Erythroblast (primary cell): ENCODE results near the gene LSAMP.
A peak's percentile ranks its signal among the peaks of the same experiment; 100 is the strongest.

Source experiments
- DNase-seq, 2 experiments: peaks; one replicate each; lab custom pipeline; 2025; lab: John Stamatoyannopoulos, UW
- GATA1 ChIP-seq: IDR thresholded peaks from 2 replicates; pipeline ENCODE4 v1.6.1; 2011; ENCODE audit warnings: low read depth, mild to moderate bottlenecking, control low read depth, low read length, moderate library complexity
- POLR2A ChIP-seq: IDR thresholded peaks from 2 replicates; pipeline ENCODE4 v1.6.1; 2011; ENCODE audit warnings: mild to moderate bottlenecking, low read length

Gene LSAMP

DNA sequence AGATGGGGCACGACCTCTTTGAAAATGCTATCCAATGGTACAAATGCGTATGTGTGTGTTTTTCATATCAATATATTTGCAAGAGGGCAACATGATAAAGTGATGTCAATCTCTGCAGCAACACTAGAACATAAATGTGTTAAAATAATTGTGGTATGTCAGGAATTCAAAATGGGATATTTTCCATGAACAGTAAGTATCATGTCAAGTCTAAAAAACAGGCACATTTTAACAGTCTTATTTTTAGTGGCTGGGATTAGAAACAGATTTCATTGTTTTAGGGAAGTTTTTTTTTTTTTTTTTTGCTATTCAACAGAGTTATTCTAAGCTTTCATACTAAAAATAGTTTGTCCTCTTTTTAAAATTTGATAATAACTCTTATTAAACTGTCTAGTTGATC is 612.2 kb downstream of the LSAMP start:
- no peak for DNase-seq
- TF ChIP-seq POLR2A = no peak
- no peak for TF ChIP-seq GATA1

DNA sequence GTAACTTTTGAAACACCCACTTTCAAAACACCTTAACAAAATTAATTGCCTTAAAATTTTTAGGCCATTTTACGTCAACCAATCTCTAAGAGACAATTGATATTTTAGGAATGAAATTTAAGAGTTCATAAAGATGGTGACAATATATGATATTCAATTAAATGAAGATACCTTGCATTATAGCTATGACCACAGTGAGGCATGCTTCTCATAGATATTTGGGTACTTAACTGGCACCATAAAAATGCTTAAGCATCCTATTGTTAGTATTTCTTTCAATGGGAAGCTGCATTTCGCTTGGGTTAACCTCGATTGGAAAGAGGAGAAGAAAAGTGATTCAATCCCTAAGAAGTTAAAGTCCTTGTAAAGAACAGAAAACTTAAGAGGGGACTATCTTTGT is 613.0 kb downstream of the LSAMP start:
- TF ChIP-seq GATA1 (no peak), POLR2A (no peak)
- DNase-seq = no peak

DNA sequence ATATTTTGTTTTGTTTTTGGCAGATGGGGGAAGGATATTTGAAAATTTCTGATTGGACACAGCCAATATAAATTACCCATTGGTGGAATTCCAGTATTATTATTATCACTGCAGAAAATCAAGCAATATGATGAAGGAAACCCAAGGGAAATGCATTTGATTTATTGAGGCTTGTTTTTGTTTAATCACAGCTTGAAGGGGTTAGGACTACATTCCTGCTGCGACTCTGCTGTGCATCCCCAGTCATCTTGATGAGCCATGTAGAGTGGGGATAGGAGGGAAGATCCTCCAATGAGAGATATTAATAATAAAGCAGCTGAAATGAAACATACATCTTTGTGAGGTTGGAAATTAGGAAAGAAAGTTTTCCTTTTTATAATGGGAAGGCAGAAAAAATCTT is 613.4 kb downstream of the LSAMP start:
- DNase-seq = no peak
- TF ChIP-seq POLR2A (no peak), GATA1 (no peak)

DNA sequence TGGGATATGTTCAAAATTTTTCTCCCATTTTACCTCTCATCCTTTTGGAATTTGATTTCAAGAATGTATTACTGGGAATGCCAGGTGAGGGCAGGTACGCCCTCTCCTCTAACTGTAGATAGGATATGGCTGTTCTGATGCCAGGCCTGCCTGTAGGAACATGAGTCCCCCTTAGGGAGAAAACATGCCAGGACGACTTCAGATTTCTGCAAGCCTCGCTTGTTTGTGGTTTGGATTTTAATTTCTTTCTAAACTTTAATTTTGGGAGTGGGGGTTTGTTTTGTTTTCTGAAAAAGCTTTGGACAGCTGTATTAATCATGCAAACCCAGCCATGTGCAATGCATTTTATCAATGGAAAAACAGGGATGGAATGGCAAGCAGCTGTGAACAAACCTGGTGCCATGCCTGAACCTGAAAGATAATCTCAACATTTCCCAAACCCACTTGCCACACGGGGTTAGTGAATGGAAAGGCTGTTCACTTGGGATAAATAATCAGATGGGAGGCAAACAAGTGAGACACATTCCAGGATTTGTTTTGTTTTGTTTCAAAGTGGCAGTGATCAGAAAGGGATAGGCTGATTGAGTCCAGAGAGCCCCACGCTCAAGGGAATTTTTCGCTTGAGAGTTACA is 614.4 kb downstream of the LSAMP start:
- no peak for DNase-seq
- TF ChIP-seq GATA1 (no peak), POLR2A (no peak)

DNA sequence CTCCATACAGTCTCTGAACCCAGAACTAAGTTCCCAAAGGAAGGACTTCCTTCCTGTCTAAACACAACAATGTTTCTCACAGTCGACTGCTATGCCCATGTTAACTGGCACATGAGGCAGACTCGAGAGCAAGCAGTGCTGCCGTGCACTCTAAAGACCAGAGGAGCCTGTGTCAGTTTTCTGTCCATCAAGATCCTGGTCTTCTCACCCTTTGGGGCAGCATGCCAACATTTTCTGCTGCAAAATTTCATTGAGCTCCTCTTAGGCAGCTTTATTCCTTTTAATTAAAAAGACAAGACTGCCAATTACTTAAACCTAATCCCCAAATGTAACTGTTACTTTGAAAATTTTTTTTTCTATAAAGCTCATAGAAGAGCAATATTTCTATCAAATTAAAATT is 616.9 kb downstream of the LSAMP start:
- DNase-seq = no peak
- TF ChIP-seq GATA1 (no peak), POLR2A (no peak)

DNA sequence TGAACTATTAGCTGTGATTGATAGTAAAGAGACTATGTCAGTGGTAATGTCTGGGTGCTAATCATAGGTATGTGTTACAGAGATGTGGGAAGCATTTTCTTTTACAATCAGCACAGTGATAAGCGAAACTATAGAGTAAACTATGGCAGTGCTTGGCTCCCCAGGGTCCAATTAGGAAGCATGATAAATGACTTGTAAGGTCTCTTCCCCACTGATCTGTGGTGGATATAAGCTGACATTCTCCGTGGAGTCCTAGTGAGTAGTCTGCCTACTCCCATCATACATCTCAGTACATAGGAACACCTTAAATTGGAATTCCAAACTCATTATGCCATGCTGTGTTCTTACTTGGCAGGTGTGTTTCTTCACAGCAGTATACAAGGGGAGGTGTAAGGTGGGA is 617.8 kb downstream of the LSAMP start:
- no peak for DNase-seq
- TF ChIP-seq POLR2A (no peak), GATA1 (no peak)

DNA sequence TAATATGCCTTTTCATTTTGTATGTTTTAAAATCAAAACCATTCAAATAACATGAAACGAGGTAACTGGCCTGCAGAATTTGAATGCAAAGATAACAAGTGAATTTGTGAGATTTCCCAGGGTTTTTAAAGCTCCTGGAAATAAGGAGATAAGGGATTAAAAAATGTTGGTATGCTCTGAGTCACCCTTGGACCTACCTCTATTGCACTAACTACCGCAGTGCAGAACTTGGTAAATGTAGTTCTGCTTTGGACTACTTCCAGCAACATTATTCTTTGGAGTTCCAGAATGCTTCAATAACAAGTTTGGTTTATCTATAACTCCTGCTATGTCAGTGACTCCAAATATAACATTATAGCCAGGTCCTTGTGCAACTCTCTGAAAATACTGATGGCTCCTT is 620.2 kb downstream of the LSAMP start:
- DNase-seq = no peak
- TF ChIP-seq GATA1 (no peak), POLR2A (no peak)

DNA sequence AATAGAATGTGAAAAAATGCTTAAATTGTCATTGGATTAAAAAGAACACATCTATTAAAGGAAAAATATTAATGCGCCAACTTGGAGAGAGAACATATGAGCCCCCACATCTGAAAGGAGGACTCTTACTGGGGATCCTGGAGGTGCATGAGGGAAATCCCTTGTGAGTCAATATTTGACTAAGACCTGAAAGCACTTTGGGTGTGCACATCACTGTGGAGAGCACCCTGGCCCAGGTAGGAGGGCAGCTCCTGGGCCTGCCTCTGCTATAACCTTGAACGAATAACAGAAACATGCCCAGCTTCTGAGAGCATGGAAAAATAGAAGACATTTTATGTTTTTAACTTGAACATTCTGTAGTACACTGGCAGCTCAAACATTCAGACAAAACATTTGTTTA is 622.2 kb downstream of the LSAMP start:
- no peak for DNase-seq

DNA sequence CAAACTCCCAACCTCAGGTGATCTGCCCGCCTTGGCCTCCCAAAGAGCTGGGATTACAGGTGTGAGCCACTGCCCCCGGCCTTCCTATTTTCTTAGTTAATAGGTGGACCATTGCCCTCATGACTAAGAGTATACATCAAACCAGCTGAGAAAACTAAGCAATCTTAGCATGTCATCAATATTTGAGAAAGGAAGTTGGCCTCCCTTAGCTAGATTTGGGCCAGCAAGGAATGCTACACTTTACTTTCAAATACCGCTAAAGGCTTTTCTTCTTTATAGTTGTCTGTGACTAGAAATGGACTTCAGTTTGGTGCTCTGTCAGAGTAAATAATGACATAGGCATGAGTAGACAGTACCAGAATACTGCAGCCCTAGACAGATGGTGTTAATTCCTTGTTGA is 622.7 kb downstream of the LSAMP start:
- TF ChIP-seq GATA1 = no peak
- no peak for TF ChIP-seq POLR2A
- no peak for DNase-seq

More for the DNA sequence above, 622.2 kb downstream of the LSAMP start:
- TF ChIP-seq POLR2A = no peak
- TF ChIP-seq GATA1 = no peak

DNA sequence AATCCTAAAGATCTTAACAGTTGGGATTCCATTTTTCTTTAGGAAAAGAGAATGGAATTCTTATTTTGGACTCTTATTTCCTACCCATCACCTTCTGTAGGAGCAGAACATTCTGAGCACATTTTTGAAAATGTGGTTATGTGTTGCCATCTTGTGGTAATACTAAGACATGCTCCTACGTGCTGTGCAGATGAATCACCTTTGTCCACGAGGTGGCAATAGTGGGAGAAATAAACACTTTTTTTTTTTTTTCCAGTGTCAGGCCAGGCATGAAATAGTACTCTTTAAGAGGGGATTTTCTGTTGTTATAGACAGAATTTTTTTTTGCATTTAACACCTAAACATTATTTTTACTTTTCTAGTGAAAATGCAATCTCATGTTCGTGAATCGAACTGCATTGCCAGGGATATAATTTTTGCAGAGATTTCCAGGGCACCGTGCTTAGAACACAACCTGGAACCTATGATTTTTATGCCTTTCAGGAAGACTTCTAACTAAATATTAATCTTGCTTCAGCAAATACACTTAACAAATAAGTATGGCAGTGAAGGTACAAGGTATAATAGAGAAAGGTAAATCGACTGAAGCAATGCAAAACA is 625.4 kb downstream of the LSAMP start:
- TF ChIP-seq POLR2A (no peak), GATA1 (no peak)
- peak; percentile 74 to 83 for DNase-seq

DNA sequence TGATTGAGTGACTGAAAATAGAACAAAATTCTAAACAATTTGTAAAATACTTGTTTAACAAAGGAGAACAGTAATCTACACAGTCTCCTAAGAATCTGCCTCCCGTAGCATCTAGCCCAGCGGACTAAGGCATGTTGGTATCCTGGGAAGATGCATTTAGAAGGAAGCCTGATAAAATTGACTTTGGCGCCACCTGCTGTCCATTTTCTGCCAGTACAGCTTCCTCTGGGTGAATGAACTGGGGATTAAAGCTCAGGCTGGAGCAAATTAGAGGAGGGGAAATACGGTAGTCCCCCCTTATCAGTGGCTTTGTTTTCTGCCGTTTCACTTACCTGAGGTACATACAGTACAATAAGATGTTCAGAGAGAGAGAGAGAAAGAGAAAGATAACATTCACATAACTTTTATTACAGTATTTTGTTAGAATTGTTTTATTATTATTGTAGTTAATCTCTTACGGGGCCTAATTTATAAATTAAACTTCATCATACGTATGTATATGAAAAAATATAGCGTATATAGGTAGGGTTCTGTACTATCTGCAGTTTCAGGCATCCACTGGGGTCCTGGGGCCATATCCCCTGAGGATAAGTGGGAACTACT is 630.4 kb downstream of the LSAMP start:
- DNase-seq = peak; percentile 32 to 74
- no peak for TF ChIP-seq GATA1
- TF ChIP-seq POLR2A = no peak

DNA sequence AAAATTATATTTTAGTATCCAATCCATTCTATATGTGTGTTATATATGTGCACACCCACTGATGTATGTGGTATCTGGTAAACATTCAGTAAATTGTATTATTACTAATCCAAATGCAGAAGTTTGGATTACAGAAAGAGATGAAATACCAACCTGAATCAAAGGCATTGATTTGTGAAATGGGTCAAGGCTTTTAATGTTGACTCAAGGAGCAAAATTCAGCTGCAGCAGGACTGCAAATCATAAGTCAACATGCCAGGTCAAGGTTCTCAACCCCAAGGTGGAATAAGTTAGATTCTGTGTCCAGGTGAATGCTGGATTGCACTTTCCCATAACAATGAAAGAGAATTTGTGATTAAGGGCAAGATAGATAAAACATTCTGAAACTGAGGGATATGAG is 631.3 kb downstream of the LSAMP start:
- no peak for DNase-seq
- no peak for TF ChIP-seq POLR2A
- TF ChIP-seq GATA1 = no peak

DNA sequence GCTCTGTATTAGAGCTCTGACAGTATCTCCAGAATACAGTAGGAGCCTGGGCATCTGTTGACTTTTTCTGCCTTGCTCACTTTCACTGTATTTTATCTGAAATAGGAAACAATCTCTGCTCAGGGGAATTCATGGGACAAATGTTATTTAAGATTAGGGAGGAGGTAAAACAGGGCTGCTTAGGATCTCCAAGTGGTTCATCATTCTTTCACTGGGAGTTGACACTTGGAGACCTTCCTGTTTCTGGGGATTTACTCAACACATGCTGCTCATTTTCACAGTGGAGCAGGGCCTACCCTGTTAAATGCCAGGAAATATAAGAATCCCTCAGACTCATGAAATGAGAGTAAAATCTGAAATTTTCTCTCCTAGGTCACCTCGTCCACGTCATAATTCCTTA is 636.5 kb downstream of the LSAMP start:
- TF ChIP-seq POLR2A (no peak), GATA1 (no peak)
- no peak for DNase-seq

DNA sequence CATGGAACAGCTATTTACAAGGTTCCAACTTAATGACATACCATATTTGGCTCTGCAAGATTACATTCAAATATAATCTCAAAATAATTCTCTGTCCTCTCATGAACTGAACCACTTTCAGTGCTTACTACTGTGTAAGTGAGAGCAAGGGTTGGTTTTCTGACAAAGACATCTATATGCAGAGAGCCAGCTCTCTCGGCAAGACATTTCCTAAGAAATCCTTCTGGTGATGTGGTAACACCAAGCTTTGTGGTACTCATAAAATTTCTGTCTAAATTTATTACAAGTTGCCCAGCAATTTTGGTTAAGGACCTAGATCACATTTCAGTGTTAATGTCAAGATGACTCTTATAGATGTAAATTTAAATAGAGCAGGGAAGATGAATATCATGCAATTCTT is 637.0 kb downstream of the LSAMP start:
- DNase-seq = no peak
- TF ChIP-seq POLR2A = no peak
- no peak for TF ChIP-seq GATA1

DNA sequence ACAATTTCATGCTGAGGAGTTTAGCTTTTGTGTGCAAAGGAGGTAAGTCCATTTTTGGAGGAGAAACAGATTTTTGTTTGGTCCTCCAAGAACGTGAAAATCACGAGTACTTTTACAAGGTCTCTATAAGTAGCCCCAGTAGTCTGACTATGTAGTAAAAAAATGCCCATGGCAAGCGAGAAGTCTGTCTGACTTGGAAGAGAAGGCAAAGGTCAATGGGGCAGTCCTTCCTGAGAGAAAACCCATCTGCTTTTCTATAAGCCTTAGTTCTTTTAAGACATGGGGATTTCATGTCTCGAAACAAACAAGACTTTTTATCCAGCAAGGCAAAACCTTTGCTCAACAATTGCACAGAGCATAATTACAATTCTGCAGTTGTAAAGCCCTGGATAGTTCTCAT is 638.8 kb downstream of the LSAMP start:
- TF ChIP-seq GATA1 (no peak), POLR2A (no peak)
- no peak for DNase-seq

DNA sequence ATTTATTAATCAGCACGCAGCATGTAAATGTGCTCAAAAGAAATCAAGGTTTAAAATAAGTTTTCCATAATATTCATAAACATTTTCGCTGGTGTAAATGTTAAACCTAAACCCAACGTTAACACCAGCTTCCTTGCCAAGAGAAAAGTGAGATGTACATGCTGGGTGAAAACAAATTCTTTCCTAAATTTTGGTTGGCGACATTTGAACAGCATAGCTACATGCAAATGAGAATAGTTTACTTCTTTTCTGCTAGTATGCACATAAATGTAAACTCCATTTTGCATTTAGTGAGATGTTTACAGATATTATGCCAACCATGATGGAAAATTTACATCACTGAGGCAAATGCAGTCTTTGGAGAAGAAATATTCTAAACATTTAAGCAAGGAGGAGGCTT is 639.8 kb downstream of the LSAMP start:
- TF ChIP-seq GATA1 (no peak), POLR2A (no peak)
- no peak for DNase-seq
